HG03457 (cell line): ENCODE measurements around the gene FERMT3.
"Not testable (repeated sequence)": the region's sequence is repeated elsewhere in the genome, so short reads cannot be mapped to it uniquely, and the experiment has no call there.

Experiments used
- ATAC-seq: cut with Tn5 transposase; IDR thresholded peaks from one replicate; pipeline ENCODE4 v1.9.1; 2021; ENCODE audit warnings: moderate number of reproducible peaks; ENCODE audit not compliant: unreplicated experiment

Gene FERMT3

GRCh38 chr11:64206457-64207255, at the start of gene FERMT3:
Gene FERMT3 (plus strand): TSS chr11:64206721. CDS start chr11:64207365, 644 bp downstream.
- ATAC-seq = no peak

- no peak for ATAC-seq
These were observed 48.7 kb upstream of the FERMT3 start for GRCh38 chr11:64157631-64158394.

- ATAC-seq = no peak
These were observed 45.5 kb upstream of the FERMT3 start for GRCh38 chr11:64161037-64161436.

- ATAC-seq = not testable (repeated sequence)
These were observed 43.8 kb upstream of the FERMT3 start for GRCh38 chr11:64162769-64163168.

GRCh38 chr11:64163951-64164350, 42.6 kb upstream of the FERMT3 start:
- ATAC-seq = no peak

- ATAC-seq = no peak
These were observed 41.9 kb upstream of the FERMT3 start for GRCh38 chr11:64164392-64165312.

GRCh38 chr11:64165481-64165841, 41.1 kb upstream of the FERMT3 start:
- ATAC-seq = no peak

- peak; percentile 54 for ATAC-seq
These were observed 40.5 kb upstream of the FERMT3 start, which contains the start of gene MACROD1 for GRCh38 chr11:64165842-64166635. Gene MACROD1 (minus strand): TSS chr11:64166113. CDS start chr11:64165994, 119 bp downstream.

GRCh38 chr11:64170419-64170818, 36.1 kb upstream of the FERMT3 start:
- ATAC-seq = no peak

- no peak for ATAC-seq
These were observed 32.7 kb upstream of the FERMT3 start for GRCh38 chr11:64173616-64174355.

- no peak for ATAC-seq
These were observed 29.8 kb upstream of the FERMT3 start for GRCh38 chr11:64176751-64177150.

- ATAC-seq = no peak
These were observed 28.3 kb upstream of the FERMT3 start for GRCh38 chr11:64178203-64178602.

- ATAC-seq = no peak
These were observed 27.4 kb upstream of the FERMT3 start for GRCh38 chr11:64178951-64179639.

GRCh38 chr11:64180891-64181290, 25.6 kb upstream of the FERMT3 start:
- ATAC-seq = no peak

GRCh38 chr11:64181506-64182411, 24.8 kb upstream of the FERMT3 start:
- ATAC-seq = no peak

- ATAC-seq = no peak
These were observed 22.6 kb upstream of the FERMT3 start for GRCh38 chr11:64183890-64184289.

- ATAC-seq = no peak
These were observed 21.3 kb upstream of the FERMT3 start for GRCh38 chr11:64185175-64185692.
